ENCODE measurements around the gene GALT.

GALT gene

GRCh38 chr9:34611251-34611810 lies 35.1 kb upstream of the GALT start:
- no peaks in the 10 kb centered on the region for H3K36me3 ChIP-seq (ENCODE audit: control insufficient read depth, insufficient read depth, low read length)
- H3K27me3 ChIP-seq (ENCODE audit: control insufficient read depth, insufficient read depth, low read length, poor library complexity, severe bottlenecking), result peaks cover 5% of the 10 kb centered on the region
- peaks cover 9% of the 10 kb centered on the region for H3K4me1 ChIP-seq (ENCODE audit: control insufficient read depth, insufficient read depth, low read length)
- no peaks in the 10 kb centered on the region for H3K9me3 ChIP-seq (ENCODE audit: control insufficient read depth, low read length)
- no peak overlapping the region for H3K27ac ChIP-seq (ENCODE audit: insufficient read depth, low read depth, low read length, poor library complexity, severe bottlenecking)
- H3K4me3 ChIP-seq (ENCODE audit: insufficient read depth, low read depth, low read length), result peak overlapping the region; percentile 56
- WGBS, 2 experiments, result 55 to 56% methylated on average over 10 of the region's 10 CpGs

GRCh38 chr9:34611811-34612787 lies 34.4 kb upstream of the GALT start, which contains the start of gene RPP25L:
Gene RPP25L (minus strand): TSS chr9:34612097. CDS start chr9:34611296, 801 bp downstream.
- H3K4me1 ChIP-seq (ENCODE audit: control insufficient read depth, insufficient read depth, low read length), result peaks cover 9% of the 10 kb centered on the region
- peak within 1 kb of the TSS; percentile 56 for H3K4me3 ChIP-seq (ENCODE audit: insufficient read depth, low read depth, low read length)
- peak within 1 kb of the TSS; percentile 73 for H3K27ac ChIP-seq (ENCODE audit: insufficient read depth, low read depth, low read length, poor library complexity, severe bottlenecking)
- no peaks in the 10 kb centered on the region for H3K36me3 ChIP-seq (ENCODE audit: control insufficient read depth, insufficient read depth, low read length)
- H3K9me3 ChIP-seq (ENCODE audit: control insufficient read depth, low read length), result no peaks in the 10 kb centered on the region
- peaks cover 5% of the 10 kb centered on the region for H3K27me3 ChIP-seq (ENCODE audit: control insufficient read depth, insufficient read depth, low read length, poor library complexity, severe bottlenecking)
- whole genome bisulfite sequencing, 2 experiments, result 1% methylated on average over 77 of the region's 77 CpGs

- H3K27ac ChIP-seq (ENCODE audit: insufficient read depth, low read depth, low read length, poor library complexity, severe bottlenecking), result no peak overlapping the region
- peak overlapping the region; percentile 56 for H3K4me3 ChIP-seq (ENCODE audit: insufficient read depth, low read depth, low read length)
Observed at GRCh38 chr9:34612788-34613390, 33.6 kb upstream of the GALT start.

GRCh38 chr9:34615132-34615531 lies 31.3 kb upstream of the GALT start:
- peaks cover 7% of the 10 kb centered on the region for H3K36me3 ChIP-seq (ENCODE audit: control insufficient read depth, insufficient read depth, low read length)
- no peak overlapping the region for H3K27ac ChIP-seq (ENCODE audit: insufficient read depth, low read depth, low read length, poor library complexity, severe bottlenecking)
- 67 to 71% methylated on average over 2 of the region's 2 CpGs for WGBS, 2 experiments
- H3K27me3 ChIP-seq (ENCODE audit: control insufficient read depth, insufficient read depth, low read length, poor library complexity, severe bottlenecking), result peaks cover 5% of the 10 kb centered on the region
- no peak overlapping the region for H3K4me3 ChIP-seq (ENCODE audit: insufficient read depth, low read depth, low read length)
- H3K4me1 ChIP-seq (ENCODE audit: control insufficient read depth, insufficient read depth, low read length), result peaks cover 15% of the 10 kb centered on the region
- H3K9me3 ChIP-seq (ENCODE audit: control insufficient read depth, low read length), result no peaks in the 10 kb centered on the region

More at GRCh38 chr9:34612788-34613390, 33.6 kb upstream of the GALT start:
- H3K36me3 ChIP-seq (ENCODE audit: control insufficient read depth, insufficient read depth, low read length), result peaks cover 6% of the 10 kb centered on the region
- 2% methylated on average over 14 of the region's 15 CpGs for WGBS, 2 experiments
- H3K4me1 ChIP-seq (ENCODE audit: control insufficient read depth, insufficient read depth, low read length), result peaks cover 9% of the 10 kb centered on the region
- H3K9me3 ChIP-seq (ENCODE audit: control insufficient read depth, low read length), result no peaks in the 10 kb centered on the region
- peaks cover 5% of the 10 kb centered on the region for H3K27me3 ChIP-seq (ENCODE audit: control insufficient read depth, insufficient read depth, low read length, poor library complexity, severe bottlenecking)

GRCh38 chr9:34620061-34620994 lies 26.1 kb upstream of the GALT start, which contains the start of gene DCTN3:
Gene DCTN3 (minus strand): TSS chr9:34620495. CDS start chr9:34620464, 31 bp downstream.
- WGBS, 2 experiments, result 8% methylated on average over 43 of the region's 43 CpGs
- H3K27me3 ChIP-seq (ENCODE audit: control insufficient read depth, insufficient read depth, low read length, poor library complexity, severe bottlenecking), result peaks cover 32% of the 10 kb centered on the region
- peaks cover 16% of the 10 kb centered on the region for H3K4me1 ChIP-seq (ENCODE audit: control insufficient read depth, insufficient read depth, low read length)
- H3K27ac ChIP-seq (ENCODE audit: insufficient read depth, low read depth, low read length, poor library complexity, severe bottlenecking), result no peak within 1 kb of the TSS
- H3K4me3 ChIP-seq (ENCODE audit: insufficient read depth, low read depth, low read length), result peak within 1 kb of the TSS; percentile 73
- no peaks in the 10 kb centered on the region for H3K9me3 ChIP-seq (ENCODE audit: control insufficient read depth, low read length)
- peaks cover 7% of the 10 kb centered on the region for H3K36me3 ChIP-seq (ENCODE audit: control insufficient read depth, insufficient read depth, low read length)

GRCh38 chr9:34623374-34624235 lies 22.9 kb upstream of the GALT start:
- Histone ChIP-seq H3K9me3 (ENCODE audit: control insufficient read depth, low read length) (no peaks in the 10 kb centered on the region), H3K4me3 (ENCODE audit: insufficient read depth, low read depth, low read length) (no peak overlapping the region), H3K27ac (ENCODE audit: insufficient read depth, low read depth, low read length, poor library complexity, severe bottlenecking) (no peak overlapping the region), H3K36me3 (ENCODE audit: control insufficient read depth, insufficient read depth, low read length) (no peaks in the 10 kb centered on the region), H3K4me1 (ENCODE audit: control insufficient read depth, insufficient read depth, low read length) (peaks cover 28% of the 10 kb centered on the region), H3K27me3 (ENCODE audit: control insufficient read depth, insufficient read depth, low read length, poor library complexity, severe bottlenecking) (peaks cover 64% of the 10 kb centered on the region)
- WGBS, 2 experiments, result 86 to 89% methylated on average over 63 of the region's 63 CpGs

GRCh38 chr9:34624475-34625185 lies 21.8 kb upstream of the GALT start:
- 21 to 22% methylated on average over 39 of the region's 39 CpGs for WGBS, 2 experiments
- Histone ChIP-seq H3K36me3 (ENCODE audit: control insufficient read depth, insufficient read depth, low read length) (no peaks in the 10 kb centered on the region), H3K27me3 (ENCODE audit: control insufficient read depth, insufficient read depth, low read length, poor library complexity, severe bottlenecking) (peaks cover 74% of the 10 kb centered on the region), H3K9me3 (ENCODE audit: control insufficient read depth, low read length) (no peaks in the 10 kb centered on the region), H3K4me3 (ENCODE audit: insufficient read depth, low read depth, low read length) (no peak overlapping the region), H3K27ac (ENCODE audit: insufficient read depth, low read depth, low read length, poor library complexity, severe bottlenecking) (peak overlapping the region; percentile 76), H3K4me1 (ENCODE audit: control insufficient read depth, insufficient read depth, low read length) (peaks cover 23% of the 10 kb centered on the region)

- WGBS, 2 experiments, result 52 to 58% methylated on average over 3 of the region's 3 CpGs
- Histone ChIP-seq H3K36me3 (ENCODE audit: control insufficient read depth, insufficient read depth, low read length) (no peaks in the 10 kb centered on the region), H3K4me1 (ENCODE audit: control insufficient read depth, insufficient read depth, low read length) (peaks cover 22% of the 10 kb centered on the region), H3K4me3 (ENCODE audit: insufficient read depth, low read depth, low read length) (no peak overlapping the region), H3K27me3 (ENCODE audit: control insufficient read depth, insufficient read depth, low read length, poor library complexity, severe bottlenecking) (peaks cover 79% of the 10 kb centered on the region), H3K27ac (ENCODE audit: insufficient read depth, low read depth, low read length, poor library complexity, severe bottlenecking) (no peak overlapping the region), H3K9me3 (ENCODE audit: control insufficient read depth, low read length) (no peaks in the 10 kb centered on the region)
Observed at GRCh38 chr9:34625186-34625486, 21.3 kb upstream of the GALT start.
